ENCODE results near the gene DNAJC18.

DNAJC18 gene

GRCh38 chr5:139461176-139461575 lies 21.9 kb upstream of the DNAJC18 start:
- TF ChIP-seq NFRKB (IDR thresholded peaks at IDR 0.05) (no peak), FOXA1 (IDR thresholded peaks at IDR 0.05) (no peak), ELF4 (IDR thresholded peaks at IDR 0.05) (no peak), SUZ12 (IDR thresholded peaks at IDR 0.05) (no peak), FOXM1 (IDR thresholded peaks at IDR 0.05; ENCODE audit: borderline replicate concordance) (no peak), L3MBTL2 (conservative IDR thresholded peaks at IDR 0.05) (no peak), ARNT (IDR thresholded peaks at IDR 0.05) (no peak), BHLHE40 (IDR thresholded peaks at IDR 0.05; ENCODE audit: borderline replicate concordance) (no peak), ZNF384 (IDR thresholded peaks at IDR 0.05) (no peak), HDGF (IDR thresholded peaks at IDR 0.05; ENCODE audit: borderline replicate concordance) (no peak), TARDBP (IDR thresholded peaks at IDR 0.05) (no peak), CTBP1 (IDR thresholded peaks at IDR 0.05; ENCODE audit: borderline replicate concordance) (no peak), LEF1 (IDR thresholded peaks at IDR 0.05; ENCODE audit: borderline replicate concordance) (no peak), PKNOX1 (IDR thresholded peaks at IDR 0.05) (no peak), SP1 (IDR thresholded peaks at IDR 0.05) (no peak)
- CTCF ChIA-PET = no interaction called here
- POLR2A ChIA-PET = no interaction called here
- DNase-seq (ENCODE audit: extremely low spot score) = no peak

GRCh38 chr5:139460455-139460854 lies 21.1 kb upstream of the DNAJC18 start:
- POLR2A ChIA-PET = no interaction called here
- CTCF ChIA-PET = no interaction called here

GRCh38 chr5:139459451-139459934 lies 20.2 kb upstream of the DNAJC18 start:
- no peak for TF ChIP-seq LEF1 (IDR thresholded peaks at IDR 0.05; ENCODE audit: borderline replicate concordance)
- TF ChIP-seq FOXM1 (IDR thresholded peaks at IDR 0.05; ENCODE audit: borderline replicate concordance) = no peak
- no peak for TF ChIP-seq L3MBTL2 (conservative IDR thresholded peaks at IDR 0.05)
- DNase-seq (ENCODE audit: extremely low spot score) = no peak
- CTCF ChIA-PET = interaction anchor here (0.8 kb wide), 1 partner anchor 14 kb away, joined by 3 read pairs; no protein-coding TSS in a partner anchor
- POLR2A ChIA-PET = interaction anchor here (0.9 kb wide), 1 partner anchor 20 kb away, joined by 5 read pairs; the partner anchor contains the start of gene DNAJC18

More at GRCh38 chr5:139460455-139460854, 21.1 kb upstream of the DNAJC18 start:
- TF ChIP-seq LEF1 (IDR thresholded peaks at IDR 0.05; ENCODE audit: borderline replicate concordance) (no peak), FOXA1 (IDR thresholded peaks at IDR 0.05) (no peak), HDGF (IDR thresholded peaks at IDR 0.05; ENCODE audit: borderline replicate concordance) (no peak), CTBP1 (IDR thresholded peaks at IDR 0.05; ENCODE audit: borderline replicate concordance) (no peak), TARDBP (IDR thresholded peaks at IDR 0.05) (no peak), BHLHE40 (IDR thresholded peaks at IDR 0.05; ENCODE audit: borderline replicate concordance) (no peak), SUZ12 (IDR thresholded peaks at IDR 0.05) (no peak), L3MBTL2 (conservative IDR thresholded peaks at IDR 0.05) (no peak), FOXK2 (IDR thresholded peaks at IDR 0.05) (no peak), ARNT (IDR thresholded peaks at IDR 0.05) (no peak)
- DNase-seq (ENCODE audit: extremely low spot score) = no peak

- CTCF ChIA-PET = interaction anchor here (0.8 kb wide), 1 partner anchor 13 kb away, joined by 3 read pairs; no protein-coding TSS in a partner anchor
- POLR2A ChIA-PET = interaction anchor here (0.9 to 4.4 kb wide), 2 partner anchors 20 kb away, joined by 5 to 20 read pairs; partner anchors contain the start of gene DNAJC18
- TF ChIP-seq NFRKB (IDR thresholded peaks at IDR 0.05) = no peak
- TF ChIP-seq TARDBP (IDR thresholded peaks at IDR 0.05) = no peak
- TF ChIP-seq FOXK2 (IDR thresholded peaks at IDR 0.05) = no peak
- no peak for TF ChIP-seq SUZ12 (IDR thresholded peaks at IDR 0.05)
- TF ChIP-seq ARNT (IDR thresholded peaks at IDR 0.05) = no peak
- TF ChIP-seq L3MBTL2 (conservative IDR thresholded peaks at IDR 0.05) = no peak
- no peak for TF ChIP-seq ZNF384 (IDR thresholded peaks at IDR 0.05)
- no peak for TF ChIP-seq FOXA1 (IDR thresholded peaks at IDR 0.05)
- TF ChIP-seq PKNOX1 (IDR thresholded peaks at IDR 0.05) = no peak
- TF ChIP-seq HDGF (IDR thresholded peaks at IDR 0.05; ENCODE audit: borderline replicate concordance) = no peak
- DNase-seq (ENCODE audit: extremely low spot score) = no peak
These were observed 19.5 kb upstream of the DNAJC18 start for GRCh38 chr5:139458580-139459407.

- TF ChIP-seq CTBP1 (IDR thresholded peaks at IDR 0.05; ENCODE audit: borderline replicate concordance) (no peak), ELF4 (IDR thresholded peaks at IDR 0.05) (no peak), SP1 (IDR thresholded peaks at IDR 0.05) (no peak), FOXM1 (IDR thresholded peaks at IDR 0.05; ENCODE audit: borderline replicate concordance) (no peak), LEF1 (IDR thresholded peaks at IDR 0.05; ENCODE audit: borderline replicate concordance) (no peak), SUZ12 (IDR thresholded peaks at IDR 0.05) (no peak), L3MBTL2 (conservative IDR thresholded peaks at IDR 0.05) (no peak), HDGF (IDR thresholded peaks at IDR 0.05; ENCODE audit: borderline replicate concordance) (no peak), ARNT (IDR thresholded peaks at IDR 0.05) (no peak), TARDBP (IDR thresholded peaks at IDR 0.05) (no peak), FOXA1 (IDR thresholded peaks at IDR 0.05) (no peak), BHLHE40 (IDR thresholded peaks at IDR 0.05; ENCODE audit: borderline replicate concordance) (no peak), ZNF384 (IDR thresholded peaks at IDR 0.05) (no peak), PKNOX1 (IDR thresholded peaks at IDR 0.05) (no peak), NFRKB (IDR thresholded peaks at IDR 0.05) (no peak), FOXK2 (IDR thresholded peaks at IDR 0.05) (no peak)
- ChIA-PET CTCF (no interaction called here), POLR2A (interaction anchor here (4.4 kb wide), 1 partner anchor 19 kb away, joined by 20 read pairs; the partner anchor contains the start of gene DNAJC18)
- no peak for DNase-seq (ENCODE audit: extremely low spot score)
These were observed 18.5 kb upstream of the DNAJC18 start for GRCh38 chr5:139457653-139458306.

Data from HEK293T (cell line).